Kidney (tissue), 14 donors: ENCODE measurements around the gene GABBR2. TPM values are rescaled to one million over a fixed set of nuclear protein-coding genes. Genes with fewer than 3 reads are reported as not detected.

Experiments
- DNase-seq, 5 donors: peaks; one replicate each; pipeline ENCODE4 v3.0.0-alpha.2; 2013 to 2020
- FAIRE-seq: peaks from 2 replicates; lab custom pipeline; 2012; peaks lifted over from hg19 to GRCh38; lab: Jason Lieb, UNC
- H3K27ac ChIP-seq, 2 donors: one replicate each; pipeline ENCODE4 v1.7.0; 2013; ENCODE audit warnings: low read depth in 2 of 2, low read length in 2 of 2, inconsistent platforms in 1 of 2
- H3K27me3 ChIP-seq: one replicate; pipeline ENCODE4 v1.7.1; 2013; ENCODE audit warnings: low read length, inconsistent platforms; ENCODE audit not compliant: control insufficient read depth, insufficient read depth
- H3K36me3 ChIP-seq, 3 donors: one replicate each; pipeline versions ENCODE4 v1.7.0 to v1.7.1; 2013; ENCODE audit warnings: low read length in 3 of 3, control low read depth in 1 of 3, inconsistent platforms in 1 of 3; ENCODE audit not compliant: insufficient read depth in 3 of 3, control insufficient read depth in 2 of 3
- H3K4me1 ChIP-seq, 3 donors: one replicate each; pipeline versions ENCODE4 v1.7.0 to v1.7.1; 2013; ENCODE audit warnings: low read length in 3 of 3, inconsistent platforms in 1 of 3, low read depth in 1 of 3; ENCODE audit not compliant: control insufficient read depth in 2 of 3, insufficient read depth in 2 of 3
- H3K4me3 ChIP-seq, 3 donors: one replicate each; pipeline versions ENCODE4 v1.7.0 to v1.8.1; 2013; ENCODE audit warnings: low read length in 3 of 3, control low read depth in 1 of 3, inconsistent platforms in 1 of 3
- H3K9ac ChIP-seq, 3 donors: one replicate each; pipeline versions ENCODE4 v1.7.0 to v1.7.1; 2013; ENCODE audit warnings: low read length in 3 of 3, control low read depth in 1 of 3, inconsistent platforms in 1 of 3
- H3K9me3 ChIP-seq, 3 donors: one replicate each; pipeline versions ENCODE4 v1.7.0 to v1.7.1; 2013; ENCODE audit warnings: low read length in 3 of 3, control low read depth in 1 of 3, inconsistent platforms in 1 of 3; ENCODE audit not compliant: control insufficient read depth in 2 of 3, insufficient read depth in 1 of 3
- CTCF ChIP-seq: IDR thresholded peaks from 3 replicates; pipeline ENCODE4 v1.5.1; 2012; ENCODE audit warnings: mild to moderate bottlenecking, moderate library complexity, borderline replicate concordance; ENCODE audit not compliant: insufficient read depth; ENCODE audit errors: extremely low read depth
- intact Hi-C: fragments of 100-400 bp; cut with DNase I; formaldehyde crosslinking; loops from one replicate; pipeline ENCODE4 v1.11.1; 2022
- polyA plus RNA-seq: library from polyadenylated mRNA; stranded (reverse); fragments of 350-450 nt; fragmentation: Illumina TruSeq; extraction: RNeasy Lipid Tissue Mini Kit (QIAGEN cat#74804); gene quantifications from one replicate; pipeline ENCODE4 v1.2.3, GENCODE V29; 2014; ENCODE audit warnings: low read depth, low replicate concordance; ENCODE audit not compliant: insufficient read depth
- total RNA-seq: library from RNA; stranded (reverse); fragmentation: NEBNext Ultra II Directional; extraction: Animal tissue kit (Norgen Biotek cat#: 25700); gene quantifications from one replicate; pipeline ENCODE4 v1.2.1, GENCODE V29; 2021
- donor health status: control.
- donor health status: control.
- donor health status: control.
- donor health status: control.
- donor health status: control.
- donor health status: DM: yes; HTN: yes; CAD: no.
- donor health status: Normal renal cell carcinoma (clear cell type).

GABBR2 gene
- total and polyA plus RNA-seq, 2 donors from 2014 or later, result 0.06 TPM; not detected in 1

- Histone ChIP-seq H3K4me3 (no peak overlapping the region), H3K27ac (no peak overlapping the region), H3K4me1 (no peaks in the 10 kb centered on the region), H3K9ac (no peak overlapping the region), H3K27me3 (no peaks in the 10 kb centered on the region), H3K9me3 (peaks cover 0 to 3% (median 0%) of the 10 kb centered on the region in 3 donors), H3K36me3 (no peaks in the 10 kb centered on the region)
- FAIRE-seq (no peak), DNase-seq (peak in 1 of 5 donors; percentile 12)
- intact Hi-C loops, result no loop called here
- TF ChIP-seq CTCF, result no peak
Observed at GRCh38 chr9:98727428-98727827, 18.7 kb upstream of the GABBR2 start.

GRCh38 chr9:98726735-98727134 is 18.0 kb upstream of the GABBR2 start:
- no peak for TF ChIP-seq CTCF
- Histone ChIP-seq H3K36me3 (no peaks in the 10 kb centered on the region), H3K27ac (no peak overlapping the region), H3K4me1 (no peaks in the 10 kb centered on the region), H3K9ac (no peak overlapping the region), H3K4me3 (no peak overlapping the region), H3K27me3 (no peaks in the 10 kb centered on the region), H3K9me3 (peaks cover 0 to 3% (median 0%) of the 10 kb centered on the region in 3 donors)
- DNase-seq, result peak in 1 of 5 donors; percentile 25
- FAIRE-seq, result no peak
- intact Hi-C loops, result no loop called here

GRCh38 chr9:98724810-98725530 is 16.2 kb upstream of the GABBR2 start:
- intact Hi-C loops, result no loop called here
- H3K27ac ChIP-seq, result no peak overlapping the region
- H3K9ac ChIP-seq, result no peak overlapping the region
- FAIRE-seq (no peak), DNase-seq (no peak)
- no peaks in the 10 kb centered on the region for H3K4me1 ChIP-seq
- H3K9me3 ChIP-seq, result peaks cover 0 to 3% (median 0%) of the 10 kb centered on the region in 3 donors
- TF ChIP-seq CTCF, result no peak
- no peak overlapping the region for H3K4me3 ChIP-seq
- no peaks in the 10 kb centered on the region for H3K36me3 ChIP-seq
- H3K27me3 ChIP-seq, result no peaks in the 10 kb centered on the region

GRCh38 chr9:98721643-98722042 is 12.9 kb upstream of the GABBR2 start:
- no peaks in the 10 kb centered on the region for H3K4me1 ChIP-seq
- no peak for TF ChIP-seq CTCF
- FAIRE-seq, result no peak
- H3K36me3 ChIP-seq, result no peaks in the 10 kb centered on the region
- no peak overlapping the region for H3K9ac ChIP-seq
- no peaks in the 10 kb centered on the region for H3K27me3 ChIP-seq
- no peak for DNase-seq
- no peak overlapping the region for H3K4me3 ChIP-seq
- H3K9me3 ChIP-seq, result peaks cover 0 to 3% (median 0%) of the 10 kb centered on the region in 3 donors
- H3K27ac ChIP-seq, result no peak overlapping the region
- intact Hi-C loops, result no loop called here
